ENCODE results near the gene DZANK1.
"Not testable (repeated sequence)": the region's sequence is repeated elsewhere in the genome, so short reads cannot be mapped to it uniquely, and the experiment has no call there.

DZANK1 gene

GRCh38 chr20:18372296-18372695 is 94.5 kb downstream of the DZANK1 start:
- no peak for DNase-seq

GRCh38 chr20:18364768-18365167 is 102.1 kb downstream of the DZANK1 start:
- DNase-seq: no peak

- no peak for DNase-seq
Observed at GRCh38 chr20:18363708-18364107, 103.1 kb downstream of the DZANK1 start.

- no peak for DNase-seq
Observed at GRCh38 chr20:18362916-18363315, 103.9 kb downstream of the DZANK1 start.

GRCh38 chr20:18361678-18362077 is 105.2 kb downstream of the DZANK1 start:
- DNase-seq: no peak

GRCh38 chr20:18360635-18361034 is 106.2 kb downstream of the DZANK1 start:
- DNase-seq: no peak

- DNase-seq: no peak
Observed at GRCh38 chr20:18359854-18360253, 107.0 kb downstream of the DZANK1 start.

- DNase-seq: not testable (repeated sequence)
Observed at GRCh38 chr20:18349749-18350148, 117.1 kb downstream of the DZANK1 start.

All from NCI-H2081 (cell line).